Suprapubic skin (tissue), 3 donors: ENCODE data around the gene LRRC61.

ENCODE experiments used
- CTCF ChIP-seq, 2 donors: fragments of 200-600 bp in 1 of 2; fragments of 450-650 bp in 1 of 2; sonication (generic) in 1 of 2; IDR thresholded peaks; one replicate each; pipeline ENCODE4 v1.5.1; 2016 to 2019; ENCODE audit warnings: antibody characterized with exemption in 2 of 2, mild to moderate bottlenecking in 1 of 2, moderate library complexity in 1 of 2
- EP300 ChIP-seq: sonication (generic); formaldehyde crosslinking; IDR thresholded peaks from one replicate; pipeline ENCODE4 v1.6.1; 2017; ENCODE audit warnings: antibody characterized with exemption

- TF ChIP-seq EP300 (no peak), CTCF (IDR thresholded peaks at IDR 0.05) (no peak)
These were observed 882 bp upstream of the LRRC61 start for GRCh38 chr7:150322114-150322832.
